HG02938 (cell line): ENCODE data around the gene GPAT3.
"Not testable (repeated sequence)": the region's sequence is repeated elsewhere in the genome, so short reads cannot be mapped to it uniquely, and the experiment has no call there.

Source experiments
- ATAC-seq: cut with Tn5 transposase; IDR thresholded peaks from one replicate; pipeline ENCODE4 v1.9.1; 2021; ENCODE audit warnings: mild to moderate bottlenecking, moderate library complexity; ENCODE audit not compliant: unreplicated experiment

The GPAT3 gene

DNA sequence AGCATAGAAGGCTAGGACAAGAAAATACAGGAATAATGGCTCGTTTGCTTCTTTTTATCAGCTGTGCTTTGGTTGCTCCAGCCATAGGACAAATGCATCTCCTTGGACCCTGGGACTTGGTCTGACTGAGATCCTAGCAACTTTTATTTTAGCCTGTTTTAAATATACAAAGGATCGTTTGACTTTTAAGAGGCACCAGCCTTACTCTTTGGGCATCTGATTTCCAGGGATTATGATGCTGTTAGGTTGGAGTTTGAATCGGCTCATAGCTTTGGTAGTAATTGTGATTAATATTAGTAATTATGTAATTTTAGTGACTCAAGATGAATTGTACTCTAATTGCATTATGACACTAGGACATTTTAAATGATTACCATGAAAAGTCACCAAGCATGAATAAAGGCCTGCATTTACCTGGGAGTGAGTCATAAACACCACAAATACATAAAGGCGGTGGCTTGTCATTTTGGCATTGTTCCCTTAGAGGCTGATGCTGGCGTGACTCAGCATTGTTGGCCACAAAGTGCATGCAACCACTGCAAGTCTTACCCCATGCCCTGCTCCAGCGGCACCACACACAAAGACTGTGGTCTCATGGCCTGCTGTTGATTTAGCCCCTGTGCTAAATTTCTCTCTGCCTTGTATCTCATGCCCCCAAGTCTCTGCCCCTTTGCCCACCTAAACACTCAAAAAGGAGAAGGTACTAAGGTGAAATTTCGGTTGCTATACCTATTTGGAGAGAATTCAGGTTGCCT, 12.4 kb downstream of the GPAT3 start:
- ATAC-seq = peak; percentile 96

- no peak for ATAC-seq
Observed at GRCh38 chr4:83552083-83552482, 16.2 kb downstream of the GPAT3 start.

DNA sequence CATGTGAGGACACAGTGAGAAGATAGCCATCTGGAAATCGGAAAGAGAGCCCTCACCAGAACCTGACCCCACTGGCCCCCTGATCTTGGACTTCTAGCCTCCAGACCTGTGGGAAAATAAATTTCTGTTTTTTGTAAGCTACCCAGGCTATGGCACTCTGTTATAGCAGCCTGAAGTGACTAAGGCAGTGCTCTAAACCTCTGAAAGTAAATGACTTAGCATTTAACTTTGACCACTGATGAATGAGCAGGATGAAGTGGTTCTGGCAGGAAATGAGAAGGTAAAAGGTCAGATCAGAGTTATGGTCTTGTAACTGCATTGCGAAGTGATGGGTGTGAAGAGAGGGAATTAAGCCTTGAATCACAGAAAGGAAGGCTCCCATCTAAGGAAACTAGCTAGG, 17.0 kb downstream of the GPAT3 start:
- ATAC-seq = peak; percentile 63

DNA sequence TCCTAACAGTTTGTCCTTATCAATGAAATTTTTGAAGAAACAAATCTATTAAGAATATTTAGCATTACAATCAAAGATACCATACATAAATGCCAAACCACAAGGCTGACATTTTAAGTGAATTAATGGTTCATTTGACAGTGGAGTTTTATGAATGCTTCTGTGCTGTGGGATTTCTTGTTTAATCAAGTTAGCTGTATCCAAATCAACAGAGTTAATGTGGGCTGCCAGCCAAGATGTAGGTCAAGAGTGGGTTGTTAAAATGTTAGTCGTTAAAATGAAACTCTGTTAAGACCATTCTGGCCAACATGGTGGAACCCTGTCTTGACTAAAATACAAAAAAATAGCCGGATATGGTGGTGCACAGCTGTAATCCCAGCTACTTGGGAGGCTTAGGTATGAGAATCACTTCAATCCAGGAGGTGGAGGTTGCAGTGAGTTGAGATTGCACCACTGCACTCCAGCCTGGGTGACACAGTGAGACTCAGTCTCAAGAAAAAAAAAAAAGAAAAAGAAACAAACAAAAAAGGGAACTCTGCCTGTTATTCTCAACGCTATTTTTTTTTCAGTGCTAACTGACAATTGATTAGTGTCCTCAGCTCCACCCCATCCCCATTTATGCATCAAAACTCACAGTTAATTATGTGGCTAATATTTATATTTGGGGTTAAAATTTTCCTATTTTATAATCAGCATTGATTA, 20.2 kb downstream of the GPAT3 start:
- ATAC-seq = no peak

- no peak for ATAC-seq
Observed at GRCh38 chr4:83556816-83557215, 20.9 kb downstream of the GPAT3 start.

DNA sequence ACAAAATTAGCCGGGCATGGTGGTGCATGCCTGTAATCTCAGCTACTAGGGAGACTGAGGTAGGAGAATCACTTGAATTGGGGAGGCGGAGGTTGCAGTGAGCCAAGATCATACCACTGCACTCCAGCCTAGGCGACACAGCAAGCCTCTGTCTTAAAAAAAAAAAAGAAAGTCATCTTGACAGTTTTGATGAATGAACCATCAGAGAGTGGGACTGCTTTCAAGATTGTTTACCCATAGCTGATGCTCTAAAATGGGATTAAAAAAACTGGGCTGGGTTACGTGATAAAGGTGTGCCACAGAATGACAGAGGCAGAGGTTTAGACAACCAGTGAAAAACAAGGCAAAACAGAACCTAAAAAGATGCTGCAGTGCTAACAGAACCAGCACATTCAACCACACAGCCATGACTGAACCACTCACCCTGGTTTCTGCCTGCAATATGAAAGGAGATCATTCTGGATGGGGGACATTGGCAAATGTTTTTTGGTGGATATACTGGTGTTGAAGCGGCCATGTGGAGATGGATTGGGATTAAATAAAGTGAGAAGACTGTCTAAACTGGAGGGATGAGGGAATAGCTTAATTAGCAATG, 22.2 kb downstream of the GPAT3 start:
- ATAC-seq = no peak

DNA sequence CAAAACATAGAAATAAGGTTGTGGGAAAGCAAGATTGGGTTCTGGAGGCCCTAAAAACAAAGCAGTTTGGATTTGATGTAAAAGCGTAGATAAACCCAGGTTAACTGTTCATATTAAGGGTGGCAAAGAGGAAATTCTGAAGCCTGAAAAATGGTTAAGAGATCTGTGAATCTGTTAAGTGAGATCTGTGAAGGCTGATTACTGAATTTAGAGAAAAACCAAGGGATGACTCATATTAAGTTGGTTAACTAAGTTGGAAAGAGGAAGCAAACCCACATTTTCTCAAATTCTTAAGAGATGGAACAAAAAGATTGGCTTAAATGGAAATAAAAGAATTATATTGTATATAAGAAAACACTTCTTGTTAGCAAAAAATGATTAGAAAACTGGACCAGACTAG, 22.8 kb downstream of the GPAT3 start:
- no peak for ATAC-seq

DNA sequence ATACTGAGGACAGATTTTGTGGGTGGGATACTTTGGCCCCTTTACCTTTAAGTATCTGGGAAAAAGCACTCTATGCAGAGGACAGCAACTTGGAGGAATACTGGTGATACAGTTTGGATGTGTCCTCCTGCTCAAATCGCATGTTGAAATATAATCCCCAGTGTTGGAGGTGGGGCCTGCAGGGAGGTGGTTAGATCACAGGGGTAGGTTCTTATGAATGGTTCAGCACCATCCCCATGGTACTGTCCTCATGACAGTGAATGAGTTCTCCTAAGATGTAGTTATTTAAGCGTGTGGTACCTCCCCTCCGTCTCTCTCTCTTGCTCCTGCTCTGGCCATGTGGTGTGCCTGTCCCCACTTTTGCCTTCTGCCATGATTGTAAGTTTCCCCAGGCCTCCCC, 24.6 kb downstream of the GPAT3 start:
- ATAC-seq = no peak

- ATAC-seq = no peak
Observed at GRCh38 chr4:83561381-83561780, 25.5 kb downstream of the GPAT3 start.

- no peak for ATAC-seq
Observed at GRCh38 chr4:83563998-83564397, 28.1 kb downstream of the GPAT3 start.

DNA sequence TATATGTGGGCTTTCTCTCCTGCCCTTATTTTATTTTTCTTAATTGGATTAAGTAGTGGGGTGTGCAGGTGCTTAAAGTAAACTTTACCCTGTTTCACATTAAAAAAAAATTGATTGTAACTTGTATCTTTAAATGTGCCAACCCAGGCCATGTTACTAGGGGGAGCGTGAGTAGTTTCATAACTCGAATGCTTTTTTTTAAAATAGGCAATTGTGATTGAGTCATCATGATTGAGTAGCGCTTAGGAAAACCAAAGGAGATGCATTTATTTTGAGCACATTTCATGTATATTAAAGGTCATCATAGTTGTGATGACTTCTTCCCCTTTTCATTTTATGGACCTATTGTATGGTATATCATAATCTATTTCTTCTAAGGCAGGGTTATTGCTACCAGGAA, 32.2 kb downstream of the GPAT3 start:
- no peak for ATAC-seq

DNA sequence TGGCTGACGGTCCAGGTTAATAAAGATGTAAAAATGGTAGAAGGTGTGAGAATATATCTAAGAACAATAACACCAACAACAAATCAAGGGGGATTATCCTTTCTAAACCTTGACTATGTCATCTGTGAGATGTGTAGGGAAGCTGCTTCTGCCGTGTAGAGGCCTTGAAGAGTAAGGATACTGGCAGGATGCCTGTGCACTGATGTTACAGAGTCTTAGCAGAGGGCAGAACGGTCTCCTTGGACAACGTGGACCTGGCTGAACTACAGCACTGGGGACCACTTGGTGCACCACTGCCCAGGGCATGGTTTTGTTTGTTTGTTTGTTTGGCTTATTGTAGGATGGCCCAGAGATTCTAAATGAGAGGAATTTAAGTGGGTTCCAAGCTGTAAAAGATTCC, 33.5 kb downstream of the GPAT3 start:
- no peak for ATAC-seq

DNA sequence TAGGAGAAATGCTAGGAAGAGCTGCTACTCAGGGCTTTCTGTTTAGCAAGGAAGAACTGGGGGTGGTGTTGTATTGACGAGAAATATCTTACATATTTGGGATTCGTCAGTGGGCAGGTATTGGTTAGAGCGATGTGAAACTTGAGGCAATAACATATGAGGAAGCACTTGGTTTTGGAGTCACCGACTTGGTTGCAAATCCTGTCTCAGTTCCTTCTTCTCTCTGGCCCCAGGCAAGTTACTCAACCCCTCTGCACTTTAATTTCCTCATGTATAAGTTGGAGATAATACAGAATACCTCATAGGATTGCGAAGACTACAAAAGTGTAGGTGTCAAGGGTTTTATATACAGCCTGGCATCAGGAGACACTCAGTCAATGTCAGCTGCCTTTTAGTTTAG, 34.1 kb downstream of the GPAT3 start:
- ATAC-seq = peak; percentile 94

- ATAC-seq = no peak
Observed at GRCh38 chr4:83572848-83573247, 36.9 kb downstream of the GPAT3 start.

- no peak for ATAC-seq
Observed at GRCh38 chr4:83574247-83574646, 38.3 kb downstream of the GPAT3 start.

- ATAC-seq = not testable (repeated sequence)
Observed at GRCh38 chr4:83576237-83576636, 40.3 kb downstream of the GPAT3 start.

DNA sequence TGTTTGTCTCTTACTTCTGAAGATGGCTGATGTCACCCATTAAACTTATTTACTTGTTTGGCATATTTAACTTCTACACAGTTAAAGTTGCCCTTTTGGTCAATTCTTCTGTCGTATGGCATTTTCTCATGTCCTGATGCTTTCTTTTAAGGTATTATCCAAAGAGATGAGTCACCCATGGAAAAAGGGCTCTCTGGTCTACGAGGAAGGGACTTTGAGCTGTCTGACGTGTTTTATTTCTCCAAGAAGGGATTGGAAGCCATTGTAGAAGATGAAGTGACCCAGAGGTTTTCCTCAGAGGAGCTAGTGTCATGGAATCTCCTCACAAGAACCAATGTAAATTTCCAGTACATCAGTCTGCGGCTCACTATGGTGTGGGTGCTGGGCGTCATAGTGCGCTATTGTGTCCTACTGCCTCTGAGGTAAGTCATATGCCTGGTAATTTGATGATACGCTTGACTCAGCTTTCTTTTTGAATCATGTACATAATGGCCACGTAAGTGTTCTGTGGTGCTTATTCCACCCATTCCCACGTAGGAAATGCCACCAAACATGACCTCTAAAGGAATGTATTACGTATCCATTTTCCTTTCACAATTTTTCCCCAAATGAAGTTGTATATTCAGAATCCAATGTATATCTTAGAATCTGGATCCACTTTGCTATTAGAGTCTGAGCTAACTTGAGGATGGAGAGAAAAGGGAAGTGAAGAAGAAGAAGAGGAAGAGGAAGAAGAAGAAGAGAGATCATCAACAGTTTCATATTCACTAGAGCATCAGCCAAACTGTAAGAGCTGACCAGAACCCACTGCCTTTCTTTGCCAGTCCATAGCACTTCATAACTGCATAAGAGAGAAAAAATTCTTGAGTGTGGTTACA, 45.7 kb downstream of the GPAT3 start:
- ATAC-seq = peak; percentile 58

DNA sequence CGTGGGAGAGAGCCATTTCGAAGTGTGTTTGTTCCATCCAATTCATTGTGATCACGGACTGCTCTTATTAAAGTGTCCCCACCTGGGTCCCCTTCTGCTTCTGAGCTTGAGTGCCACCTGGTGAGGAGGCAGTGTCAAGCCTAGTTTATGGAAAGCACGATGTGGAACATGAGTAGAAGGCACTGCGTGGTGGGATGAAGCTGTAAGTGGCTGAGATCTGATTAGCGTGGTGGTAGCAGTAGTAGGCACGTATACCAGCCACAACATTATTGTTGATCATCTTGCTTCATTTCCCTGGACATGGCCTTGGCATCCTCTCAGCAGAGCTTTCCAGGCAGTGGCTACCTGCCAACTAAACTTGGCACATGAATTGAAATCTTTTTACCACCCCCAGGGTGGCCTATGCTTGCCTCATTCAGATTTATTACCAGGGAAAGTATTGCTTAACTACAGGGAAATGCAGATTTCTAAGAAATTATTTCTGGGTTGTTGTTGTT, 46.4 kb downstream of the GPAT3 start:
- peak; percentile 73 for ATAC-seq

DNA sequence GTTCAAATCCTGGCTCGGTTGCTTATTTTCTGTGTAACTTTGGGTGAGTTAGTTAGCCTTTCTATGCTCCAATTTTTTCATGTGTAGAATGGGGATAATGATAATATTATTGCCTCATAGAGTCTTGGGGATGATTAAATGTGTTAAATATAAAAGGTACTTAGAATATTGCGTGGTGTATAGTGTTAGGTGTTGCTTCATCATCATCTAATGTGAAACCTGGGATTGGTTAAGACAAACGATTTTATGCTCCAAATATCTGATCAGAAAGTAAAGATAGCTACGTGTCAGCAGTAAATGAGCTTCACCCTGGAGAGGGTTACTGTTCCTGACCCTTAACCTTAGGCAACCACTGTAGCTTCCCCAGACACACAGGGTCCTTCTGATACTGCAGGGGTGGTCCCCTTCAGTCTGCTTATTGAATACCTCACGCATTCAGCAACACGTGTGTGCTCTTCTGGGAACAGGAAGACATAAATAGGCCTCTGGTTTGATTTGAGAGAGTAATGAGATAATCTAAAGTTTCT, 50.1 kb downstream of the GPAT3 start:
- no peak for ATAC-seq

DNA sequence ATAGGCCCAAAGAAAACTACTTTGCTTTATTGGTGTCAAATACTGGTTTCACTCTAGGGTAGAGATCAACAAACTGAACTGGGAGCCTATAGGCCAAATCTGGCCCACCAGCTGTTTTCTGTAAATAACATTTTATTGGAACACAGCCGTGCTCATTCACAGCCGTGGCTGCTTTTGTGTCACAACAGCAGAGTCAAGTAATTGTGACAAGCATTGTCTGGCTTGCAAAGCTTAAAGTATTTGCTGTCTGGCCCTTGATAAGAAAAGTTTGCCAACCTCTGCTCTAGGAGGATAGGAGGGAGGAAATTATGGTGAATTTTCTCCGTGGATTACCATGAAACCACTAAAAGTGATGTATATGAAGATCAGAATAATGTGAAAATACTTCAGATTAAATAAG, 53.4 kb downstream of the GPAT3 start:
- no peak for ATAC-seq

DNA sequence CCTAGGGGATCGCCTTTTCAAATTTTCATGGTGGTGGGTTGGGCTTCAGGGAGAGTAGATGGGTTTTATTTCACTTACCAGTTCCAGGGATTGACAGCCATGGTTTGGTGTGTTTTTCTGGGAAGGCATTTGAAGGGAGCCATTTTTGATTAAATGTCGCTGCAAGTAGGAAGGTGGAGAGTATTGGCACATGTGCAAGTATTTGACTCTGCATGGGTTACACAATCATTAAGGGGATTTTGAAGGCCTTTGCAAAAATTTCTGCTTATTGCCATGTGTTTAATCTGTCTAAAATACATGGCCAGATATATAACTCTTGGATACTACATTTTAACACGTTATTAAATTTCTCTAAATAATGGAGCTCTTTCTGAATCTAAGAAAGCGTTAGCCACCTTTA, 55.1 kb downstream of the GPAT3 start:
- no peak for ATAC-seq
